Measurements from ENCODE around the gene PGM1. TPM values are rescaled to one million over a fixed set of nuclear protein-coding genes. Genes with fewer than 3 reads are reported as not detected.

Gene PGM1
- total RNA-seq, 1 donor from 2014 or later: 152 TPM

DNA sequence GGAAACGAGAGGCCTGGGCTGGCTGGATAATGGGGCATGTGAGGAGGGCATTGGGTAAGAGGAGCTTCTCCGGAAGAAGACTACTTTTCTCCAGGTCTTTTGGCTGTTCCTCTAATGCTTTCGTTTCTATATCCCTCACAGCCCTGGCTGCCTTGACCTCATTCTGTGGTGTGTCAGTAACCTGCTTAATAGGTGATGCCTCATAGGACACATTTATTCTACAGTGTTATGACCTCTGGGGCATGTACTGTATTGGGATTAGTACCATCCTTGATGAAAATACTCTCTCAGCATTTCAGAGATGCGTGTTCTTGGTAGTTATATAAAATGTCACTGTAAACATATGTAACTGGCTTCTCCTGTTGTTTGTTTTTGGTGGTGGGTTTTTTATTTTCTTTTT lies 40.1 kb downstream of the PGM1 start:
- no peak for DNase-seq (ENCODE audit: low read depth)

DNA sequence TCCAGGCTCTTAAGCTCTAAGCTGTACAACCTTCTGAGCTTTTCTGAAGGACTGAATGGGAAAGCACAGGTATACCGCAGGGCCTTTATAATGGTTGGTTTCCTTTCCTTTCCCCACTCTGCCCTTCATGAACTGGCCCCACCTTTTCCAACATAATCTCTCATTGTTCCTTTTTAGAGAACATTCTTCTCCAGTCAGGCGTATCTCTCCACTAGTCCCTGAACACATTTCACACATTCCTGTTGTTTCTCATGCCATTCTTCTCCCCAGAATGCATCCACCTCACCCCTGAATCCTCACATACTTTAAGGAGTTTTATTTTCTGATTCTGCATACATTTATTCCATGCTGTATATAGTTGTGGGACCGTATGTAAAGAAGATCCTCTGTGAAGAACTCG lies 41.3 kb downstream of the PGM1 start:
- DNase-seq (ENCODE audit: low read depth): peak; percentile 94

DNA sequence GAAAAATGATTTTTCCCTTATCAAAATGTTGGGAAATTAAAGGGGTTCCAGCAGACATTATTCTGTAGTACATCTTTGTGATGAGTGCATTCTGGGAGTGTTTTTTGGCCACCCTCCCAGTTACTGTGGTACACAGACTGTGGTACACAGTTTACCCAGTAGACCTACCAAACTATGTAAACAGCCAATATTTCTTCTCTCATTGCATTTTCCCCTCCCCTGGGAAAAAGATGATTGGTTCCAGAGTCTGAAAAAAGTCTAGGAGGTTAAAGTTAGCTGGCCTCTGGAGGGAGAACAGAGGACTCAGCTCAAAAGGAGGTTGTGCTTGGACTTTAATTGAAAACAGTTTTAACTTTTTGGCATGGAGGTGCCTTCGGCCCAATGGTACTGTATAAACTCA lies 42.5 kb downstream of the PGM1 start:
- peak; percentile 53 for DNase-seq (ENCODE audit: low read depth)

DNA sequence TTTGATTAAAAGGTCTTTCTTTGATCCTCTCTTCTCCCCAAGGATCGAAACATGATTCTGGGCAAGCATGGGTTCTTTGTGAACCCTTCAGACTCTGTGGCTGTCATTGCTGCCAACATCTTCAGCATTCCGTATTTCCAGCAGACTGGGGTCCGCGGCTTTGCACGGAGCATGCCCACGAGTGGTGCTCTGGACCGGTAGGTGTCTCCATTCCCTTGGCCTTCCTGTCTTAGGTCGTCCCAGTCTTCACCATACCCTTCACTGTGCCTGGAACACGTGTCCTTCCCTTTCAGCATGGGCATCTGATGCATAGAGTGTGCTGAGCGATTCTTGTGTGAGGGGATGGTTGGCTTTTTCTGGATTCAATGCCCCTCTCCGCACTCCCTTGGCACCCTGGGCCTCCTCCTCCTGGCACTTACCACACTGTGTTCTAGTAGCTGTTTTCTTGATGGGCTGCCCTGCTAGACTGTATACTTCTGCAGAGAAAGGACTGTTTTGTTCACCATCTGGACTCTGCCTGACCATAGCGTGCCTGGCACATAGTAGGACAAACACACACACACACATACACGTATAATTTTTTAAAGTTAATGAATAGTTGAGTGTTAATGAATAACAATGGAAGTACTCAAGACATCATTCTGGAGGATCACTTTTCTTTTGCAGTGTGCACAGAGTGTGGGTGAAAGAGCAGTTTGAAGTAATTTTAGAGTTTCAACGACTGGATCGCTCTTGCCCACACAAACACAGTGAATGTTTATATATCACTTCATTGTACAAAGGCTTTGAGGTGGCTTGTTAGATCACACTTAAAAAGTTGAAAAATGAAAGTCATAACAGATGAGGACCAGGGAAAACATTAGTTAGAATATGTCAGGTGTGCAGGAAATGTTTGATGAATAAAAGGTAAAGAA lies 43.2 kb downstream of the PGM1 start:
- no peak for DNase-seq (ENCODE audit: low read depth)

DNA sequence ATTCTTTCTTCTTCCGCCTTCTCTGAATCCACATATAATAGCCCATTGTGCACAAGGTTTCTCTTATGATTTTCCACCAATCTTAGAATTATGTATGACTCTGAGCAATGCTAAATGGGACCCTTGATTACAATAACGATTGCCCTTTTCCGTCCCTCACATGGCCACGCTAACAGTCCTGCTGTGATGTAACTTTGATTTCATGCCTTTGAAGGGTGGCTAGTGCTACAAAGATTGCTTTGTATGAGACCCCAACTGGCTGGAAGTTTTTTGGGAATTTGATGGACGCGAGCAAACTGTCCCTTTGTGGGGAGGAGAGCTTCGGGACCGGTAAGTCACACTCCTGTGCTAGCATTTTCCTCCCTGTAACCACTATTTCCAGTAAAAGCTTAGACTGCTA lies 45.3 kb downstream of the PGM1 start:
- DNase-seq (ENCODE audit: low read depth): no peak

DNA sequence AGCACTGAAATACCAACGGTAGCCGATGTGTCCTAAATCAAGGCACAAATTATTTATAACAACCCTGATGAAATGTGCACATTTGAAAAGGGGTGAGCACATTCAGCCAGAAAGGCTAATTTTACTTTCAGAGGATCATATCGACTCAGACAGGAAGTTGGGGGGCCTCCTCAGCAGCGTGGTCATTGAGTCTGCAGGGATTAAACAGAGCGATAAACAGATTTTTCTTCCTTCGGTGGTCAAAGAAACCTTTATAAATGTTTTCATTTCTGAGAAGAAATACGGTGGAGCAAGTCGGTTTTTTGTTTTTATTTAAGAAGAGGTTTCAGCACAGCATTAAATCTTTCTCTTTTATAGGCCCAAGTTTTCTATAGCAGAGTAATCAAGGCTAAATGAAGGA lies 45.7 kb downstream of the PGM1 start:
- no peak for DNase-seq (ENCODE audit: low read depth)

DNA sequence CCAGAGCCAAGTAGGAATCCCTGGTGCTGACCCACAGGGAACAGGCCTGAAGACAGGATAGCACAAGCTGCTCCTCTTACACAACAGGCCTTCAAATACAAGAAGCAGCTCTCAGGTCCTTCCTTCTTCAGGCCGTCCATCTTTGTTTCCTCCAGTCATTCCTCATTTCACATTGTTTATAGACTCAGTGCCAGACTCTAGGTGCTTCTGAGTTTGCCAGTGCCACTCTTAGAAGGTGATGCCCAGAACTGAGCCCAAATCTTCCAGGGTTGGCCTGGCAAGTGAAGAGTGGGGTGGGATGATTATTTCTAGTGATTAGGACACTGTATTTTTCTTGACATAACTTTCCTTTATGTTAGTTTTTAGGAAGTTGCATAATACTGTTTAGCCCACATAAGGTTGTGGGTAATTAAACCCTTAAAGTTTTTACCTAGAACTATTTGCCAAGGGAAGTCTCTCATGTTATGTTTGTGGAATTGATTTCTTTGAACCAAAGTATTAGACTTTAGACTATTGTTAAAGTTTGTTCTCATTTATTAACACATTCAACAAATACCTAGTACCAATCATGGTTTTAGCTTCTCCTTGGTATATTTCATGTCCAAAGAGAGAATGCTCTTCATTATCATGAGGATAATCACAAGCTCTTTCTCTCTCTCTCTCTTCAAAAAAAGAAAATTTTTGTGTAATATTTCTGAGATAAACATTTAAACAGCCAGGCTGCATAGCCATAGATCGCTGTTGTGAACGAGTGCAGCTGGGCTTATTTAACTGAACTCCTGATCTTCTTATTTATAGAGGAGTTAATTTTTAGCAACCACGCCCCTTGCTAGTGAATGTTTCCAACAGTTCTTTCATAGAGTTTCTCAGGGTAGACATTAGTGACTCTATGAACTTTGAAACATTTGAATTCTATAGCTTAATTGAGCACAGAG lies 47.7 kb downstream of the PGM1 start:
- DNase-seq (ENCODE audit: low read depth): peak; percentile 69

DNA sequence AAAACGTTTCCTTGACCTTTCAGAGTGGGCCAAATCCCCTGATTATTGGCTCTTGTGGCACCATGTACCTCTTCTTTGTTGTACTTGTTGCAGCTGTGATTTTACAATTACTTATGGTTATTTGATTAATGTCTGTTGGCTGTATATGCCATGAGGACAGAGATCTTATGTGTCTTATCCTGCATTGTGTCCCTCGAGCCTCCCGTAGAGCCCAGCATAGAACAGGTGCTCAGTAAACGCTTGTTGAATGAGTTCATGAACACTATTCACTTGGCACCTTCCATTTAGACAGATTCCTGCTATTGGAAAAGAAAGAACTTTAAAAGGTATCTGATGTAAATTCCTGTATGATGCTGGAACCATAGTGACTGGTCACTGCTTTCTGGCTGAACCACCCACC lies 48.4 kb downstream of the PGM1 start:
- no peak for DNase-seq (ENCODE audit: low read depth)

DNA sequence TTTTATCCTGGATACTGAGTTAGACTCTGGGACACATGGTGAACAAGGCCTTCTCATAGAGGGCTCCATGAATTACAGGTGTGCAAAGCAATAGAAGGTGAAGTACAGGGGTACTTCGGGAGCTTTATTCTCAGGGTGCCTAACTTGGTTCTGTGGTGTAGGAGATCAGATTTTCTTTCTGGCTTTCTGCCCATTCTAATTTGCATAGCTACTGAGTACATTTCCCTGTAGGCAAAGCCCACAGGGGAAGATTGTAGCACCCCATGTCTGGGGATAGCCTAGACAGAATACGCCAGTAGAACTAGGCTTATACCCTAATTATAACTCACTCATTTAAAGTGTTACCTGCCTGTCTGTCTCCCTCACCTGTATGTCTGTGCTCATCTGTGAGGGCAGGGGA lies 49.7 kb downstream of the PGM1 start:
- DNase-seq (ENCODE audit: low read depth): no peak

DNA sequence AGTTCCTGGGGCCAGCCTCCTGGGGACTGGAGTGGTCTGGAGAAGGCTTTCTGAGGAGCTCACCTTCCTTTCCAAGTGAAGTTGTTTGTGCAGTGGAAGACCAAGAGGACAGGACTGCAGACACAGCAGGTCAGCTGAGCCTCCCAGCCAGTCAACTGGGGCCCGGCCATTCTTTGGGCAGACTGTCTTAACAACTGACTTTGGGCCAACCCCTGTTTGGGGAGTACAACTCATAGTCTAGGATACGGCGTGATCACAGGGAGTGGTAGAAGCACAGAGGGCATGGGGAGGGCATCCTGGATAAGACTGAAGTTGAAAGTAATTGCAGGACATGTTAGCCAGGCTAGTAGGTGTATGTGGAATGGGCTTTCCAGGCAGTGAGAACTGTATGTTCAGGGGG lies 50.3 kb downstream of the PGM1 start:
- DNase-seq (ENCODE audit: low read depth): no peak

DNA sequence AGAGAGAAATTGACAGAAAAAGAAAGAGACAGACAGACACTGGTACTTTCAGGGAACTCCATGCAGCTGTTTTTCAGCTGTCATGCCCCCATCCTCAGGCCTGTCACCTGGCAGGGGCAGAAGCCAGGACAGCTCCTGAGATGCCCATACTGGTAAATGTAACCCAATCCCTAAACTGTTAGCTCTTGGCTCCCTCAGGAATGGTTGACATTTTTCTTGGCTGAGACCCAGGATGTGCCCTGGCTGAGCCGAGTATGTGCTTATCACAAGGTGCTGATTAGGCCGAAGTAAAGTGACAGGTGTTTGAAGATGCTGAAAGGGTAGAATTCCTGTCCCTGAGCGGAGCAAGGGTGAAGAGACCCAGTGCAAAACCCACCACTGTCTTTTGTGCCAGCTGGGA lies 50.7 kb downstream of the PGM1 start:
- DNase-seq (ENCODE audit: low read depth): no peak

DNA sequence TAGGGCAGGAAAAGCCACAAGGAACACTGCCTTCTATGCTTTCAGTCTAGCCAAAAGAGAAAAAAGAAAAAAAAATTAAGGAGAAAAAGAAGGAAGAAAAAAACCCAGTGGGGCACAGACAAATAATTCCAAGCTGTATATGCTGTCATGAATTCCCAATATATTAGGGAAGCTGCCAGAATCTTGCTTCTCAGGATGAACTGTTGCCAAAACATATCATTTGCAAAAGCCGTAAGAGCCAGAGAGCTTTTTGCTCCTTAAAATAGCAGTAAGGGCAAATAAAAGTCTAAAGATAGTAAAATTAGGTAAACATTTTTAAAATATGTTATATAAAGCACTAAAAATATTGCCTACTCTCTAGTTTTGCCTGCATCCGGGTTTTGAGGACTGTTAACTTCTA lies 52.1 kb downstream of the PGM1 start:
- no peak for DNase-seq (ENCODE audit: low read depth)

DNA sequence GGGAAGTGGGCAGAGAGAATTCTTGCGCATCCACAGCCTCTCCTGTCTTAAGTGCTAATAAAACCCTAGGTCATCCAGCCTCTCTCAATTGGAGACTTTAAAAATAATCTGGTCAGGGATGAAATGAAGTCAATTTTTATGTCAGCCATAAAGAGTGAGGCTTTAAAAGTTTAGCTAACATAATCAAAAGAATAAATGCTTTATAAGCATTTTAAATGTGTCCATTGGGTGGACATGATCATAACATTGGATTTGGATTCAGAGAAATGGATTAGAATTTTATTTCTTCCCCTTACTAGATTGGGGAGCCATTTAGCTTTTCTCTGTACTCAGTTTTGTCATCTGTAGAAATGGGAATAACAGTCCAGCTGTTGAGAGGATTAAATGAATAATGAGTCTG lies 55.5 kb downstream of the PGM1 start:
- DNase-seq (ENCODE audit: low read depth): no peak

DNA sequence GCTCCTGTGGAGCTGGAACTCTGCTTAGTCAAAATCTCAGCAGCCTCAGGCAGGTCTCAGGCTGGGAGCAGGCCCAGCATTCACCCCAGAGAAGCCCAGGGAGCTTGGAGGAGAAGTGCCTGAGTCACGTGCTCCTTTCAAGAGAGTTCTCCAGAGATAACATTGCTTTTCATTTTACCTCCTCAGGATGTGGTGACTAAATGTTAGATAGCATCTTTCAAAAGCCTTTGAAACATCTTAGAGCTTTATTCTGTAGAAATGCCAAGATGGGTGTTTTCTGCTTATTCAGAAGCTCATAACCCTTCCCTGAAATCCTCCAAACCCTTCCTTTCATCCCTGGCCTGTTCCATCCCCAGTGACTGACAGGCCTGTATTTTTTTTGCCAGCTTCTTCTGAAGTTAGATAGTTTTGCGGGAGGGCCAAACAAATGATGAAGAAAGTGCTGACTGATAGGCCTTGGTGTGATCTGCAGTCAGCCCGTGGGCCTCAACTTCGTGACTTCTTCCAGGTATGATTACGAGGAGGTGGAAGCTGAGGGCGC lies 58.0 kb downstream of the PGM1 start:
- no peak for DNase-seq (ENCODE audit: low read depth)

DNA sequence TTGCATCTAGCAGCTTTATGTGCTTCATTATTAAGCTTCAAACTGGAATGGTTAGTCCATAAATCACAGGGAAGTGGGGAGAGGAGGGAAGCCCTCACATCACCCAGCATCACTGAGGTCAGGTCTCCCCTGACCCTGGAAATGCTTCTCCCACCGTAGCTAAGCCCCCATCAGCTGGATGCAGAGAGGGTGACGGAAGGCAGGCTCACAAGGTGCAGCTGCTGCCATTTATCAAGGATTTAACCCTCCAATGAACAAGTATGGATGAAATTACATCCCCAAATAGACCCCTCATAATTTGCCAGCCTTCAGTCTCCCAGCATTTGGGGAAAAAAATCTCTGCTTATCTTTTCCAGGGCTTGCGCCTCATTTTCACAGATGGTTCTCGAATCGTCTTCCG lies 60.8 kb downstream of the PGM1 start:
- no peak for DNase-seq (ENCODE audit: low read depth)

DNA sequence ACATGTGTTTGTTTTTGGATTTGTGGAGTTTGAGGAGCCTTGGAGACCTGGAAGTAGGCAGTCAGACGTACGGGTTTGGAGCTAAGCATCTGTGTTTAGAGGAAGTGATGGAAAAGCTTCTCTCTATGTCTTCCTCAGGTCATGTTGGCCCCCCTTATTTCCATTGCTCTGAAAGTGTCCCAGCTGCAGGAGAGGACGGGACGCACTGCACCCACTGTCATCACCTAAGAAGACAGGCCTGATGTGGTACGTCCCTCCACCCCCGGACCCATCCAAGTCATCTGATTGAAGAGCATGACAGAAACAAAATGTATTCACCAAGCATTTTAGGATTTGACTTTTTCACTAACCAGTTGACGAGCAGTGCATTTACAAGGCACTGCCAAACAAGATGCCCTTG lies 66.2 kb downstream of the PGM1 start:
- no peak for DNase-seq (ENCODE audit: low read depth)

DNA sequence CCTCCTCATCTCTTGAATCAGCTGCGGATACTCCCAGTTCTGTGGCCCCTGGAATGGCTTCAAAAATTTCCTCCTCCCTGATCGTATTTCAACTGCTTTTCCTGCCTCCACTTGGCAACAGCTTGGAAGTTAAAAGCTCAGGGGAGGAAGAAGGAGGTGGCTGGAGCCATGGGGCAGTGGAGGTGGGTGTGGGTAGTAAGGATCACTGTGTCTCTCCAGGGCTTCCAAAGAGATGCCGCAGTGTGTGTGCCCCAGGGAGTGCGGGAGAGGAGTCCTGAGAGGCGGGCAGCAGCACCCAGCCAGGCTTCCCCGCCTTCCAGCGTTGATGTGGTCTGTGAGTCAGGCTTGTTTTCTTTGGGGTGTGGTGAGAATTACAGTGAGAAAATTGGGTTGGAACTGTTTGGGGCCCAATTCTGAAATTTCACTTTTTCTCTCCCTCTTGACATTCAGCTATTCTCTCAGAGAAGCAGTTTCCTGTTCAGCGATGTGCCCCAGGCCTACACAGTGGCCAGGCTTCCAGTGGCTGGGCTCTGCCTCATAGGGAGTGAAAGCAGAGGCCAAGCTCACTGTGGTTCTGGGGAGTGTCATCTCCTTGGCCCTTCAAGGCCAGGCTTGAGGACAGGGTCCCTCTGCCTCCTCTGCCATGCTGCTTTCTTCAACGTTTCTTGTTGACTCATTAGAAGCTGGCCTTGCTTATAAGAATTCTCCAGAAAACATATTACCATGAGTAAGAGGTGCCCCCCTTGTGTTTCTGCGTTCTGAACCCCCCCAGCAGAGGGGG lies 69.0 kb downstream of the PGM1 start:
- peak; percentile 86 for DNase-seq (ENCODE audit: low read depth)

DNA sequence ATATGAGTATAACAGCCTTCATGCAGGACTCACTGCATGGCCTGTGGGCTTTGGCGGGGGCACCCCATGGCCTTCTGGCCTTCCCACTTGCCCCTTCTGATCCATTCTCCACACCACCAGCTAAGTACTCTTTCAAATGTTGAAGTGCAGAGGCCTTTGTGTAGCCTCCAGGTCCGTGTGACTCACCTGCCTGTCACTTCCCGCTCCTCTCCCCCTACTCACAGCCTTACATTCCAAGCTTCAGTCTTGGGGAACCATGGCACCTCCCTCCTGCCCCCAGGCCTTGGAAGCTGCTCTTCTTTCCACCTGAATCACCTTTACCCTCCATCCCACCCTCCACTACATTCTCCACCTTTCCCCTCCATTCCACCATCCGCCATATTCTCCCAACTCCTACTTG lies 69.6 kb downstream of the PGM1 start:
- peak; percentile 98 for DNase-seq (ENCODE audit: low read depth)

DNA sequence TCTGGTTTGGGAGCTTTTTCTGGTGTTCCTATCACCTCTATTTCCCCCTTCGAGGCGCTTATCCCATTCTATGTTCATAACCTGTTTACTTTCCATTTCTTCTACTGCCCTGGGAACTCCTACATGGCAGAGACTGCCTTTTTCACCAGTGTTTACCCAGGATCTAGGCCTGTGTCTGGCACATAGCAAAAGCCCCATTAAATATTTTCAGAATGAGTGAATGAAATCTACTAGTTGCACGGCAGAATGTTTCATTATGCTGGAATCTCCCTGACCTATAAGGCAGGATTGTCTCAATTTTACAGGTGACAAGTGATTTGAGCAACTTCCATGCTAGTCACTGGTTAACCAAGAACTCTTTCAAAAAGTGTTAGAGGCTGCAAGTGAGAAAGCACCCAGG lies 70.1 kb downstream of the PGM1 start:
- DNase-seq (ENCODE audit: low read depth): peak; percentile 99

DNA sequence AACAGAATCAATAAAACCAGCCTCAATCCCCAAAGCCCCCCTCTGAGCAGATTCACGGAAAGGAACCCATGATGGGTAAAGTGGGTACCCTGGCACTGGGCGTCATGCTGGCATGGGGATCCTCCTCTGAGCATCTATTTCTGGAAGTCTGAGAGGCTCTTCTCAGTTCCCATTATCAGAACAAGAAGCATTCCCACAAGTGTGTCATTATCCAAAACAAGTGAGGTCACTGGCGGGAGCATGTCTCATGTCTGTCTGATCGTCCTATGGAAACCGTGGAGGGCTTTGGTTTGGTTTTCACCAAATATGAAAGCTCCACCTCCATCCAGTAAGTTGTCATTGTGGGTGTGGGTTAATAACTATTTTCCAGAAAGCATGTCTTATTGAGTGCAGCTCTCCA lies 70.7 kb downstream of the PGM1 start:
- DNase-seq (ENCODE audit: low read depth): peak; percentile 66

DNA sequence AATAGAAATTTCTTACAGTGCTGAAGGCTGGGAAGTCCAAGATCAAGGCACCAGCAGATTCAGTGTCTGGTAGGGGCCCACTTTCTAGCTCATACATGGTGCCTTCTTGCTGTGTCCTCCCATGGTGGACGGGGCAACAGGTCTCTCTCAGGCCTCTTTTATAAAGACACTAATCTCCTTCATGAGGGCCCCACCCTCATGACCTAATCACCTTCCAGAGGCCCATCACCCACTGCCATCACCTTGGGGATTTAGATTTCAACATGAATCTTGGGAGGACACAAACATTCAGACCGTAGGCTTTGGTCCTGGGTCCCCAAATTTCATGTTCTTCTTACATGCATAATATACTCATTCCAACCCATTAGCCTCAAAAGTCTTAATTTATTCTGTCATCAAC lies 71.5 kb downstream of the PGM1 start:
- no peak for DNase-seq (ENCODE audit: low read depth)

DNA sequence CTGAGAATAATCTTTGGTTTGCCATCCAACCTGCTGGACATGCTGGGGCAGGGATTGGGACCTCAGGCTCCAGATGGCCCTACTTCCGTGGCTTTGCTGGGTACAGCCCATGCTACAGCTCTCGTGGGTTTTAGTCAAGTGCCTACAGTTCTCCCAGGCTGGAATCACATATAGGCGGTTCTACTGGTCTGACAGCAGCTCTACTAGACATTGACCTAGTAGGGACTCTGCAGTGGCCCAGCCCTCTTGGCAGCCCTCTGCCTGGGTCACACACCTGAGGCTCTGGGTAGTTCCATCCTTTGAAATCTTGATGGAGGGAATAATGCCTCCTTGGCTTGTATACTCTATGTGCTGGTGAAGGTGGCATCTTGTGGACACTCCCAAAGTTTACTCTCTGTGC lies 72.2 kb downstream of the PGM1 start:
- no peak for DNase-seq (ENCODE audit: low read depth)
